Epidermal melanocyte (primary cell): ENCODE measurements around the gene B3GALNT2.

ENCODE experiments used
- DNase-seq: peaks from one replicate; pipeline ENCODE4 v3.0.0; 2011; ENCODE audit warnings: low spot score; ENCODE audit not compliant: insufficient read length

The B3GALNT2 gene

GRCh38 chr1:235411489-235412486 lies 92.5 kb downstream of the B3GALNT2 start:
- no peak for DNase-seq

- no peak for DNase-seq
These were observed 93.8 kb downstream of the B3GALNT2 start for GRCh38 chr1:235410467-235410866.

- DNase-seq, result no peak
These were observed 95.0 kb downstream of the B3GALNT2 start for GRCh38 chr1:235409042-235409820.

DNA sequence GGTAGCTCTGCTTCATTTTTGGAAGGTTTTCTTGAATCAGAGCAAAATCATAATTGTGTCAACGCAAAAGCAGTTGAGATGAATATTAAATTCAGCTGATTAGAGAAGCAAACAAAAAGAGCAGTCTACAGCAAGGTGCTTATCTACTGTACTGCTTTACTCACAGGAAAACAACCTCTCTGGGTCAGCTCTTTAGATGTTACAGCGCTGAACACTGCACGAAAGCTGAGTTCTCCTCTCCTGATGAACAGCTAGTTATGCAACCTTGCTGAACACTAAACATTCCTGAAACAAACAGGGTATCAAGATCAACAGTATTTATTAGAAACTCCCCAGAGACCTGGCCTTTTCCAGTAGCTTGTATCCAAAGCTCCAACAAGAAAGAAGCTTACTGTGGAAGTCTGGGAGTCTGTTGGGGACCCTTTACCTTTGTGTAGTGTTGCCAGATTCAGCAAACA lies 95.7 kb downstream of the B3GALNT2 start:
- DNase-seq, result no peak

DNA sequence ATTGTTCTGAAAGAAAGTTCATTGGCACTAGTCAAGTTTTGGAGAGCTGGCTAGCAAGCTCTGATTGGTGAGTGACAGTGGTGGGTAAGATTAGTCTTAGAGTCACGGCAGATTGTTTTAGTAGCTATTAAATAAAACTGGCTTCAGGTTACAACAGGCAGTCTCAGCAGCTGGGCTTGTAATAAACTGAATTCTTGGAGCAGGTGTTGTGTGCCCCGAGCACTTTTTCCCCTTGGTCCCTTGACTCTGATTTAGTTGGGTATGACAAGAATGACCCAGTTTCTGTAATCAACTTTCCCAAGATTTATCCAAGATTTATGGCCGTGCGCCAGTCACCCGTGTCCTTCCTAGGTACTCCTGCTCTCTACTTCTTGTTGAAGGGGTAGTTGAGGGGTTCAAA lies 96.8 kb downstream of the B3GALNT2 start:
- no peak for DNase-seq

DNA sequence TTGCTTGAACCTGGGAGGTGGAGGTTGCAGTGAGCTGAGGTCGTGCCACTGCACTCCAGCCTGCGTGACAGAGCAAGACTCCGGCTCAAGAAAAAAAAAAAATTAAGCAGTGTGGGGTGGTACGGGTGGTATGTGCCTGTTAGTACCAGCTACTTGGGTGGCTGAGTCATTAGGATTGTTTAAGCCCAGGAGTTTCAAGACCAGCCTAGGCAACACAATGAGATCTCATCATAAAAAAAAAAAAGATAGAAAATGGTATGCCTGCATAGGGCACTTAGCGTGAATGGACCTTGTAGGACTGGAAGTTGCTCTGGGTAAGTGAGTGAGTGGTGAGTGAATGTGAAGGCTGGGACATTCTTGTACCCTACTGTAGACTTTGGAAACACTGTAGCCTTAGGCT lies 100.1 kb downstream of the B3GALNT2 start:
- DNase-seq, result no peak

GRCh38 chr1:235403593-235403992 lies 100.7 kb downstream of the B3GALNT2 start:
- DNase-seq, result no peak

DNA sequence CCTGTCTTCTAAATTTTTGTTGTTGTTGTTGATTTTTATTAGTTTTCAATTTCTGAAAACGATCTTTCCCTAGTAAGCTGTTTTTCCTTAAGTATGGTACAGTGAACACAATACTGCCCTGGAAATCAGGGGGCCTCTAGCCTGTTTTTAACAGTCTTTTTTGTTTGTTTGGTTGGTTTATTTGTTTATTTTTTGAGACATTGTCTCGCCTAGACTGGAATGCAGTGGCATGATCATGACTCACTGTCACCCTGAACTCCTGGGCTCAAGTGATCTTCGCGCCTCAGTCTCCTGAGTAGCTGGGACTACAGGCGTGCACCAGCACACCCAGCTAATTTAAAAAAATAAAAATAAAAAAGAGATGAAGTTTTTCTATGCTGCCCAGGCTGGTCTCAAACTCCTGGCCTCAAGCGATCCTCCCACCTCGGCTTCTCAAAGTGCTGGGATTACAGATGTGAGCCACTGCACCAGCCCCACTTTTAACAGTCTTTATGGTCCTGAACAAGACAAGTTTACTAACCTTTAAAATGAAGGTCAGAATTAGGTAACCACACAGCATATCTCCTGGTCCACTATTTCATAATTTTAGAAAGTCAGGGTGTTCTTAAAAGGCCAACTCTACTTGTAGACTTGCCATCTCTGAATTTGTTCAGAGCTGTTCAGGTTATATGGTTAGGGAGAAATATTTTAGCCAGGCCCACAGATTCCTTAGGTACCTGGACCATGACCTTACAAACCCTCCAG lies 101.6 kb downstream of the B3GALNT2 start:
- DNase-seq, result no peak

- DNase-seq, result no peak
These were observed 103.0 kb downstream of the B3GALNT2 start for GRCh38 chr1:235401251-235401650.
